ENCODE results near the gene TTC9.
"Not testable (repeated sequence)": the region's sequence is repeated elsewhere in the genome, so short reads cannot be mapped to it uniquely, and the experiment has no call there.

Gene TTC9

DNA sequence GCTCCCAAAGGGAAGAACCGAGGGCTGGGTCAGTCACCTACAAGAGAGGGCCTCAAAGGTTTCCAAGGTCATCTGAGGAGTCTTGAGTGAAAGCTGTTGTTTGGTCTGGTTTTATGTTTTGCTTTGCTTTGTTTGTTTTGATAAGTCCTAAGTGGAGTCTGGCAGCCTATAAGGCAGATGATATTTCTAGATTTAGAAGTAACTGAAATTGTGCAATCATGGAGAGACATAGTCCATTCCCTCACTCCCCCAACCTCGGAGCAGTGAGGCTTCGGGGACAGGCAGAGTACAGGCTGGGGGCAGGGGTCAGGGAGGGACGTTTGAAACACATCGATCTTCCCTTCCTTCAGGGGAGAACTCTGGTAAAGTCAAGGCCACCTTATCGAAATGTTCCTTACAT is 42.3 kb downstream of the TTC9 start:
- DNase-seq: no peak

DNA sequence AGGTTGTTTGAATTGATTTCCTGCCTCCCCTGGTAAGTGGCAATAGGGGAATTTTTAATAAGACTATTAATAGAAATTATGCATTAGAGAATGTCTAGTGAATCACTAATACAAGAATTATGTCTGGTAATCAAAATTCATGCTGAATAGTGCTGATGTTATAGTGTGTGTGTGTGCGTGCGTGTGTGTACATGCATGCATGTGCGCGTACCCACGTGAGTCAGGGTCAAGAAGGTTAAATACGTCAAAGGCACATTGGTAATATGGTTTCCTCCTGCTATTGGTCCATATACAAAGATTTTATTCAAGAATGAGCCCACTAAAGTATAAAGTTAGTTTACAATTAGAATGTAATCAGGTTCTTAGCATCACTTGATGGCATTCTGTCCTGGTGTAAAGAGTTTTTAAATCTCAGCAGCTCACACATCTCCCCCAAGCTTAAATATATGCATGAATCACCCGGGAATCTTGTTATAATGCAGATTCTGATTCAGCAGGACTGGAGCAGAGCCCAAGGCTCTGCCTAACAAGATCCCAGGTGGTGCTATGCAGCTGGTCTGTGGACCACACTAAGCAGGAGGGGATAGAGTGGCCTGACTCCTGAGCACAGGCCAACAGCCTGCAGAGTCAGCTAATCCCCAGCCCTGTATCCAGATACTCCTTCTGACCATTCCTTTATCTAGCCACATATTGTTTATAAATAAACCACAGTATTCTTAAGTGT is 43.9 kb downstream of the TTC9 start:
- DNase-seq: no peak

DNA sequence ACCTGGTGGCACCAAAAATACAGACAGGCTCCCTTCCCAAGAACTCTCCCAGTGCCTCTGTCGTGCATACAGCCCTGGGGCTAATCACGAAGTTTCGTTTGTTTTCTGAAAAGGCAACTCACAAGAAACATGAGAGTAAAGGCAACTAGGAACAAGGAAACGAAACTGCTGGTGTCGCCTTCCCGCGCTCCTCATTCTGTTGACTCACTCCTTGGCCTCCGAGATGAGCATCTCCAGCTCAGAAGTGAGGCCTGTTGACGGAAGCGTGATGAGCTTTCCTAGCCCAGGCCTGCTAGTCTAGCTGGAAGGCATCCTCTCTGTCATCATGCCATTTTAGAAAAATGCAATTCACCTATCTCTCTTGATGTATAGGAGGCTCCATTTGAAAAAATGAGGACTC is 50.5 kb downstream of the TTC9 start:
- DNase-seq: no peak

DNA sequence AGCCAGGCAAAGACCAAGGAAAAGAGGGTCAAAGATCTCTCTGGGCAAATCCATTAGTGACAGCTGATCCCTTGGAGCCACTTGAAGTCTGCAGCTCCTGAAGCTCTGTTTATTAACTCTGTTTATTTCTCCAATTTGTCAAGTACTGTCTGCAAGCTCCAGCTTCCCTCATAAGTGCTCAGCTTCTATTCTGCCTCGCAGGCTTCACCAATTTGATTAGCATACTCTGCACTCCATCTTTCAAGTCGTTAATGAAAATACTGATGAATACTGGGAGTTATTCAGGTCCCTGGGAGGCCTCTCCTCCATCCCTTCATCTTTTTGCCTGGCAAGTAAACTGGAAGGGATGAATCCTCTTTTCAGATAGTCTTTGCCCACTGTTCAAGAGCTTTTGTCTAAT is 54.3 kb downstream of the TTC9 start:
- no peak for DNase-seq

DNA sequence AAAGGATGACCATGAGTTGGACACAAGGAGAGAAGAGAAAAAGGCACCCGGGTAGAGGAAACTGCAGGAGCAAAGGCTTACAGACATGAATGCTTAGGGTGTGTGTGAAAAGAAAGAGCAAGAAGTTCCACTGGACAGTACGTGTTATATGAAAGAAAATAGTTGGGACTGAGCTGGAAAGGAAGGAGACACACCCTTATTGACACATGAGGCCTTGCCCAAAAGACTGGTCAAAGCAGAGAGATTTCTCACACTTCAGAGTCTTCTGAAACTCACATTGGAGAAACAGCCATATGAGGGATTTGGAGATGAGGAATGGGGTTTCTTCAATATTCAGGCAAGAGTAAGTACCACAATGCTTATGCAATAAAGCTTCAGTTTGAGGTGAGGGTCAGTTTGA is 56.0 kb downstream of the TTC9 start:
- no peak for DNase-seq

DNA sequence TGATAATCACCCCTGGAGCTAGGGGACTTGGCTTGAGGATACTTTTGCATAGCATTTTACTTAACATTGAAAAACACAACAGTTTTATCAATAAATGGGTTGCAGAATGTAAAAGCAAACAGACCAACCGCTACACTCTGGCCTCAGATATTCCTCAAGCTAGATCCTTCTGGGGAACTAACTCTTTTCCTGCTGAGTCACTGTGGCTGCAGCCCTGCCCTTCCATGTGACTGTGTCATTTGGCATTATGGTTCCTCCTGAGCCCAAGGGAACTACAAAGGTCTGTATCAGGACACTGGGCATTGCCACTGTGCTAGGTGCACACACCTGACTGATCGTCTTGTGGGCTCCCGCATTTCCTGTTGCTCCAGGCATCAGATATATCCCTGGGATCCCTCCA is 56.6 kb downstream of the TTC9 start:
- no peak for DNase-seq

DNA sequence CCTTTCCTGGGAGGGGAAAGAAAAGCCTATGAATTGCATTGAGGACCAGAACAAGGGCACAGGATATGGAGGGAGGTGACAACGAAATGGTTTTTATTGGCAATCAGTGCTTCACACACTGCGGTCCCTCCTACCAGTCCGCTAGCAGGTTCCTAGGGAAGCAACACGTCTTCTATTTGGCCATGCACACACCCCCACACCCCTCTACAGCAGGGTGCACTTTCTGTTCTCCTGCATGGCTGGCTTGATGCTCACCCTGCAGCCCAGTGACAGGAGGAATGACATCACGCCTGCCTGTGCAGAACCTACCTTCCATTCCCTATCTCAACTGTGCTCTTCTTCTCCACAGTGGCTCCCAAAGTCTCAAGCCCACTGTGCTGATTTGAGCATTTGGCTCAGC is 57.9 kb downstream of the TTC9 start:
- no peak for DNase-seq

DNA sequence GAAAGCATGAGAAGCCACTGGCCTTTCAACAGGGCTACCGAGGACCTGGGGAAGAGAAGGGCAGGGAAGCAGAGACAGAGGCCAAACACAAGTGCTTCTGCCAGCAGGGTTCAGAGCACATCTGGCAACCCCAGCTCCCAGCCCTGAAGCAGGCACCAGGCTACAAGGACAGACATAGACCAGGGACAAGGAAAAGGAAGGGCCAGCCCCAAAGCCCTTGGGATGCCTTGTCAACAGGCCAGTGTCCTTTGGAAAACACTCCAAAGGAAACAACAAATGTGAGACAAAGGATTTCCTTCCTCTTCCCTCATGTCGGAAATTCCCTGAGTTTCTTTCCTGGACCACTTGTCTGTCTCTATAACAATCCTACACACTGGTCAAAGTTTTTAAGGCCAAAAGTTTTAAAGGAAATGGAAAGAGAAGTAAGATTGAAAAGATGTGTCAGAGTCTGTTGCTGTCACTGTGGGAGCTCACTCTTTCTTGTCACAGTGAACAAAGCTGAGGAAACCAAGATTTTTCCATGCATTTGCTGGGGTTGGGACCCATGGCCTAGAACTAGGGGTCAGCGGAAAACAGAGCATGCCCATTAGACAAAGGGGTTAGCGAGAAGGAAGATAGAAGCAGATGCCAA is 59.4 kb downstream of the TTC9 start:
- no peak for DNase-seq

DNA sequence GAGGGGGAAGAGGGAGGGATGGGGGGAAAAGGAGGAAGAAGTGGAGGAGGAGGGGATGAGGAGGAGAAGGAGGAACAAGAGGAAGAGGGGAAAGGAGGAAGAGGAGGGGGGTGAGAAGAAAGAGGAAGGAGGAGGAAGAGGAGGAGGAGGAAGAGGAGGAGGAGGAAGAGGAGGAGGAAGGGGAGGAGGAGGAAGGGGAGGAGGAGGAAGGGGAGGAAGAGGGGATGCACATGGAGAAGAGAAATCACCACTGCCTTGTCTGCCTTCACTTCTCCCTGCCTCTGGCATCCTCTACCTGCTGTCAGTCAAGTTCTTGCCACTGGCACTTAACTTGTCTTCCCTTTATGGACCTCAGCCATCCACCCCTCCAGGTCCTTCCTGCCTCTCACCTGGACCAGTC is 59.9 kb downstream of the TTC9 start:
- no peak for DNase-seq

DNA sequence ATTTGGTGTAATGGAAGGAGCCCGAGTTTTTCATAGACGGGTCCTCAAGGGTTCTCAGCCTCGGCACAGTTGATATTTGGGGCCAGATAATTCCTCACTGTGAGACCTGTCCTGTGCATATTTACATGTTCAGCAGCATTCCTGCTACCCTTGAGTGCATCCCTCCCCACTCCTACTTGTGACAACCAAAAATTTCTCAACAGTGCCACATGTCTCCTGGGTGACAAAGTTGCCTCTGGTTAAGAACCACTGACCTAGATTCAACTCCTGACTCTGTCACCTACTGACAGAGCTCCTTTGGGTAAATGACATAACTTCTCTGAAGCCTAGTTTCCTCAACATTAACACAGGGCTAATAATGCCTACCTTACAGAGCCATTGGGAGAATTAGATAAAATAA is 60.4 kb downstream of the TTC9 start:
- DNase-seq: no peak

DNA sequence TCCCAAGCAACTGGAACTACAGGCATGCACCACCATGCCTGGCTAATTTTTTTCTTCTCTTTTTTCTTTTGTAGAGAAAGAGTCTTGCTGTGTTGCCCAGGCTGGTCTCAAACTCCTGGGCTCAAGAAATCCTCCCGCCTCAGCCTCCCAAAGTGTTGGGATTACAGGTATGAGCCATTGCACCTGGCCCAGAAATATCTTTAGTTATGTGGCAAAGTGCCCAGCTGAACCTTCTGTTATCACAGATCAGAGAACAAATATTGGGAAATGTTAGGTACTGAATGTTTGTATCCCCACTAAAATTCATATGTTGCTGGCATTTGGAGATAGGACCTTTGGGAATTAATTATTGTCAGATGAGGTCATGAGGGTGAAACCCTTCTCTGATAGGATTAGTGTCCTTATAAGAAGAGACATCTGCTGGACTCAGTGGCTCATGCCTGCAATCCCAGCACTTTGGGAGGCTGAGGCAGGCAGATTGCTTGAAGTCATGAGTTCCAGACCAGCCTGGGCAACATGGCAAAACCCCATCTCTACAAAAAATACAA is 62.0 kb downstream of the TTC9 start:
- not testable (repeated sequence) for DNase-seq

DNA sequence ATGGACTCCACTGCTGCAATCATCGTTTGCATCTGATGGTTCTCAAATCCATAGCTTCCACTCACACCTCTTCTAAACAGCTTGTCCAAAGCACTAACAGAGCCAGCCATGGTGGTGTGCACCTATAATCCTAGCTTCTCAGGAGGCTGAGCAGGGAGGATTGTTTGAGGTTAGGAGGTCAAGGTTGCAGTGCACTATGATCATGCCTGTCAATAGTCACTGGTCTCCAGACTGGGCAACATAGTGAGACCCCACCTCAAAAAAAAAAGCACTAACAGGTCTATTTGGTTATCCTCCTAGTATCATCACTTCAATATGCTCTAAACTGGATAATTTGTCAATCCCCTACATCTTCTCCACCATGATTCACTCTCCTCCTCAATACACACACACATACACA is 63.2 kb downstream of the TTC9 start:
- DNase-seq: no peak

DNA sequence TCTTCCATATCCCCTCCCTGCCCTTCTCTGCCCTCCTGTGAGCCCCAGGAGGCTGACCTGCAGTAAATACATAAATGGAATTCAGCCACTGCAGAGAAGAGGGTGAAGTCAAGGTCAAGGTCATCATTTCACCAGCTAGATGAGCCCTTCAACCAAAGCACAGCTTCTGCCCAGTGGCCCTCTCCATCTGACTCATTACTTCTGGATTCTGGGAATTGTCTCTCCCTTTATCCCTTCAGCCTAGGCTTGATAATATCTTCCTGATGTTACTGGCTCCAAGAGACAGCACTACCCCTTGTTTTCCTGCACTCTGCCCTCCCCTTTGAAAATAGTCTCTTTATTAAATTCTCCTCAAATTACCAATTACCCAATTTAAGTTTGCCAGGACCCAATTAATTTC is 64.5 kb downstream of the TTC9 start:
- DNase-seq: no peak

DNA sequence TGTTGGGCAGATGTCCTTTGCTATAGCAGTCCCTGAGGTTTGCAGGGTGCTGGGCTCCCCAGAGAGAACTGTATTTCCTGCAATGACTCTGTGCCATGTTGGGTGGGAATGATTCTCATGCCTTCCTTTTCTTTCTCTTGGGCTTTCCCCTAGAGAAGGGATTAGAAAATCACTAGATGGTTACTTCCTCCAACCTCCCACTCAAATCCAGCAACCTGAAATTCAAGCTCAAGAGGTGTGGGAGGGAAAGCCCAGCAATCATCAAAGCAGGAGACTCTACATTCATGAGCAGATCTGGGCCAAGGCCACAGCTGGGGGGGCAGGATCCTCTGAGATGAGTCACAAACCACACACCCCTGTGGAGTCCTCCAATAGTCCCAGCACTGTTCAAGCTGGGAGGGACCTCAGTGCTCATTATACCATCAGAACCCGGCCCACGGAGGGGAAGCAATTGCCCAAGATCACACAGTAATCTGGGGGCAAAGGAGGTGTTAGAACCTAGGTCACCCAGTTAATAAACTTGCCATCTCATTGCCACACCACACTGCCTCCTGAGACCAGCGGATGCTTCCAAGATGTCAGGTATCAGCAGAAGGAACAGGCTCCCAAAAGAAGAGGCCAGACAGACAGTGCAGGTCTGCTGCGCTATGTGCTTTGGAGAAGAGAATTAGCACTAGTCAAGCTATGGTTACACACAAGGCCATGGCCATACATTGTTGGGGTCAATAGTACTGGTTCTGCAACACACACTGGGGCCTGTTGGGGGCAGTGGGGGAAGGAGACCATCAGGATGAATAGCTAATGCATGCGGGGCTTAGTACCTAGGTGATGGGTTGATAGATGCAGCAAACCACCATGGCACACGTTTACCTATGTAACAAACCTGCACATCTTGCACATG is 65.7 kb downstream of the TTC9 start:
- no peak for DNase-seq

DNA sequence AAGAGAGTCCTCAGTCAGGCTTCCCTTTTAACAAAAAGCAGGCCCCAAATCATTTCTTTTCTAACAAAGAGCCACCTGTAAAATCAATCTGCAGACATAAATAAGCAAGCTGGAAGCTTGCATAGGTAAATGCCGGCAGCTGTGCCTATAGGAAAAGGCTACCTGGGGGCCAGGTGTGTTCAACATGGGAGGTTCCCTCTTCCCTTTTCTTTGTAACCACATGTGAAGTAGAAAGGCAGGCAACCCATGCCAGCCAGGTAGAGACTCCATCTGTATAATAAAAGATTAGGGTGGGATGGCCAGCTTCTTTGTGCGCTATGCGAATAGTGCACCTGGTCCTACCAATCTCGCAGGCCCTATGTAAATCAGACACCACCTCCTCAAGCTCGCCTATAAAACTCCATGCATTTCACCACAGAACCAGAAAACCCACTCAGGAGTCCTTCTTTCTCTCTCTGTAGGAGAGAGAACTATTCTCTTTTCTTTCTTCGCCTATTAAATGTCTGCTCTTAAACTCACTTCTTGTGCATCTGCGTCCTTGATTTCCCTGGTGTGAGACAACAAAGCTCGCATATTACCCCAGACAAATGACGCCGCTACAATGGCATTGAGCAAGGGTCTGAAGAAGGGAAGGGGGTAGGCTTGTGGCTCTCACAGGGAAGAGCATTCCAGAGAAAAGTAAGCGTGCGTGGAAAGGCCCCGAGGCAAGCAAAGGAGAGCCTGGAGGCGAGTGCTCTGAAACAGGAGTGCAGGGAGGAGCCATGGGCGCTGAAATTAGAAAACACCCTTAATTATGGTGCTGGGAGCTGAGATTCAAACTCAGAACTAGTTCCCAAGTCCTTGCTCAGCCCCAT is 67.2 kb downstream of the TTC9 start:
- no peak for DNase-seq

DNA sequence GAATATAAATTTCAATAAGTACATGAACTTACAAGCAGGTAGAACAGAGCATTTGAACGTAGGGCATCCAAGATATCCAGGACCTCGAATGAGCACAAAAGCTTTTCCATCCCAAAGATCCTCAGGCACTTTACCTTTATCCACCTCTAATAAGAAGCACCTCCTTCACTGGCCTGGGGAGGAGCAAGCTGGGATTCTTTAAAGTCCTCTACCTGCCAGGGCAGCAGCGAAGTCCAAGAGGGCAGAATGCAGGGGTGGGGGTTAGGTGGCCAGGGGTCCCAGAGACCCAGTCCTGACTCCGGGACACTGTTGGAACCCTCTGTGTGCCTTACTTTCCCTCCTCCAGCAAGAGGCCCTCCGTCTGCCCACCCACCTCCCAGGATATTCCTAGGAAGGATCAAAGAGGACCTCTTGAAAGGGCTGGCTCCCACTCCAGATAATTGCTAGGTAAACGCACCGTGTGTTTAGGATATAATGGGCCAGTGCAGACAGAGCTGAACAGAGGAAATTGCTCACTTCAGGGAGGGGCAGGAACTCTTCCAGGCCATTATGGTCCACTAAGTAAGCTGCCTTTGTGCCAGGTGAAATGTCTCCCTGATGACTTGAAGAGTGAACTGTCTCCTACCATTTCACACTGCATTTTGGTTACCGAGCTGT is 68.1 kb downstream of the TTC9 start:
- no peak for DNase-seq

DNA sequence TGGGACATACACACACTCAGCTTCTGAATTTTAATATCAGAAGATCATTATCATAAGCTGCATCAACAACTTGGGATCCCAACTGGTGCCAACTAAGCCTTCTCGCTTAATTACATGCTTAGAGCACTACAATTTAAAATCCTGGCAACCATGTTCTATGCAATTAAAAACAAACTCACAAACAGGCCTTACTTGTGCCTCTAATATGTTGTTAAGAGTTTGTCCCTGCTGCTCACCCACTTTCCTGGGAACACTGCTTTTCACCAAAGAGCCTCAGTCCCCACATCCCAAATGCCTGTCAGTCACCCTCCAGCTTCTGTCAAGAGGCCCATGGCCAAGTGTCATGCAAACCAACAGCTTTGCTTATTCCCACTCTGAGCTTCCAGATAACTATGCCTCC is 69.7 kb downstream of the TTC9 start:
- DNase-seq: no peak

DNA sequence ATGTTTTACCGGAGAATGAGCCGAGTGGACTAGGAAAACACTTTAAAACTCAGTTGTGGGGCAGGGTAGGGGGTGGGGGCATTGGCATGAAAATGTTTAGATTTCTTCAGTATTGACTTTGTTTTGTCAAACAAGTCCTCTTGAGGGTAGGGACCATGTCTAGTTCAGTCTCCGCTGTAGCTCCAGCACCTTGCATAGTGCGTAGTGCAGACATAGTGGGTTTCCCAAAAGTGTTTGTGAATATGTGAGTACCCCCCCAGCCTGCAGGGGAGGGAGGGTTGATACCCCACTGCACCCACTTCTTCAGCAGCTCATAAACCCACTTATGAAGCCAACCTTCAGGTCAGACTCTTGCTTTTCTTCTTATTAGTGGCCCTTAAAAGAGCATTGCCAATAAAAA is 71.4 kb downstream of the TTC9 start:
- no peak for DNase-seq

DNA sequence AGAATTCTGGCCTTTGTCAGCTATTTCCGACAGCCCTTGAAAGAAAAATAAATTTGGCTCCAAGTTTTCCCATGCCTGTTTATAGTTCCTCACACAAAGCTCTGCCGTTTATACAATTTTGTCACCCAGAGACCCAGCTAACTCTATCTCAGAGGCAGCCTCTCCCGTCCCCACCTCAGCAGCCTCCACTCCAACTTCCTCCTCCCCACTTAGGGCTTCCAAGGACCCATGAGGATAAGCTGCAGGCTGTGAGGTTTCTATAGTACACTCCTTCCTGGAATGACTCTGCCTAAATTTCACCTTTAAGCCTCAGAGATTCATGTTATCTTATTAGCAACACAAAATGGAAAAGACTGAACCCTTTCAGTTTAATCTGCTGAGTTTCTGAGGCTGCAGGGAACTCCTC is 71.8 kb downstream of the TTC9 start:
- no peak for DNase-seq

DNA sequence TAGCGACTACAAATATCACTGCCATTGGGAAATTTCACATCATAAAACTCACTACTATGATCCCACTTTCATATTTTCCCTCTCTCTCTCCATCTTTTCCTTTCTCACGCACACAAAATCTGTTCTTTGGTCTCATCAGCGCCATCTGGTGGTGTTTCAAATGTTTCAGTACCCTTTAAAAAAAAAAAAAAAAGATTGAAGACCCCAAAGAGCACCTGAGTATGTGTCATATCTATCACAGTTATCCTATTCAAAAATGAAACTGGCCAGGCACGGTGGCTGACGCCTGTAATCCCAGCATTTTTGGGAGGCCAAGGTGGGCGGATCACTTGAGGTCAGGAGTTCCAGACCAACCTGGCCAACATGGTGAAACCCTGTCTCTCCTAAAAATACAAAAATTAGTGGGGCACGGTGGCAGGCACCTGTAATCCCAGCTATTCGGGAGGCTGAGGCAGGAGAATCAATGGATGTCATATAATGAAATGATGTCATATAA is 72.4 kb downstream of the TTC9 start:
- DNase-seq: peak in 4 of 5 donors; percentile 8 to 47 (median 39)

DNA sequence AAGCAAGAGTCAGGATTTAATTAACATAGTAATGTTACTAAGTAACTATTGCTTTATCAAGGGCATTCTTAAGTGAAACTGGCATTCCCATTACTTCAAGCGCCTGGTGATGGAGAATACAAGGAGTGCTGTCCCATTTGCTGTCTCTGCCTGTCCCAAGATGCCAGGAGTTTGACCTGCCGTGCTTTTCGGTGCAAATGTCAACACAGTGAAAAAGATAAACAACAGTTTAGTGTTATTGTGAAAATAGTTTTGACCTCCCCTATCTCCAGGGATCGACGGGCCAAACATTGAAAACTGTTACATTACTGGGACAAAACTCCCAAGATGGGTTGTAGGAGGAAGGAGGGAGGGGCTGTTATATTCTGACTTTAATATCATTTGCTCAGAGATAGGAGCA is 74.8 kb downstream of the TTC9 start:
- DNase-seq: no peak

DNA sequence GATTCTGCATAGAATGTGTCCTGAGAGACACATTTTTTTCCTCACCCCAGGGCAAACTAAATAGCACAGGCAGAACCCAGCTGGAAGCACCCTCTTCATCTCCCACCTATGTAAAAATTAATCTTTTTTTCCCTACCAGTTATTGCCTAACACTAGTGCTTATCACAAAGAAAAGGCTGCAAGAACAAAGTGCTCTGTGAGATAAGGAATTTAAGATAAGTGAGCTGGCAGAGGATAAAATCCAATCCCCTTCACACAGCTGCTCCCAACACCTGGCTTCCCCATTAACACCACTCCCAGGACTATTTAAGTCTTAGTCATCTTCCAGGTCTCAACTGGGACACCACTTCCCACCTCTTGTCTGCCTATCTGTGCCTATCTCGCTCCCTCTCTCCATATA is 75.2 kb downstream of the TTC9 start:
- DNase-seq: no peak
